NCI-H2227 (cell line): ENCODE measurements around the gene IQSEC3.
"Not testable (repeated sequence)": the region's sequence is repeated elsewhere in the genome, so short reads cannot be mapped to it uniquely, and the experiment has no call there.

Experiments used
- DNase-seq: peaks from one replicate; lab custom pipeline; 2025; ENCODE audit not compliant: unreplicated experiment; lab: John Stamatoyannopoulos, UW

Gene IQSEC3

DNA sequence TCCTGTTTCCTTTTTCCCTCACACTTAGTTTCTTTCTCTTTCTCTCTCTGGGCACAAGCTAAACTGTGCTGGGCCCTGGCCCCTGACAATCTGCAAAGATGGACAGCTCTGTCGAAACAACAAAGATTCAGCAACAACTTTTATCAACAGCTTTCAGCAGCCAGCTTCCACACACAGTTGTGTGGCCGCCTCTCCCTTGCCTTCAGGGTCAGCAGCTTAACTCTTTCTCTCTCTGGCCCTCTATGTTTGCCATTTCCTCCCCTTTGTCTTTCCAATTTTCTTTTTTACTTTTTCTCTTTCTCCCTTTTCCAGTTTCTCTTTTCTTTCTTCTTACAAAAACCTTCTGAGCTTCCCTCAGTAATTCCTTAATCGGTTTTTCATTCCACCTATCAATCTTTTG, 43.3 kb downstream of the IQSEC3 start:
- DNase-seq, result no peak

DNA sequence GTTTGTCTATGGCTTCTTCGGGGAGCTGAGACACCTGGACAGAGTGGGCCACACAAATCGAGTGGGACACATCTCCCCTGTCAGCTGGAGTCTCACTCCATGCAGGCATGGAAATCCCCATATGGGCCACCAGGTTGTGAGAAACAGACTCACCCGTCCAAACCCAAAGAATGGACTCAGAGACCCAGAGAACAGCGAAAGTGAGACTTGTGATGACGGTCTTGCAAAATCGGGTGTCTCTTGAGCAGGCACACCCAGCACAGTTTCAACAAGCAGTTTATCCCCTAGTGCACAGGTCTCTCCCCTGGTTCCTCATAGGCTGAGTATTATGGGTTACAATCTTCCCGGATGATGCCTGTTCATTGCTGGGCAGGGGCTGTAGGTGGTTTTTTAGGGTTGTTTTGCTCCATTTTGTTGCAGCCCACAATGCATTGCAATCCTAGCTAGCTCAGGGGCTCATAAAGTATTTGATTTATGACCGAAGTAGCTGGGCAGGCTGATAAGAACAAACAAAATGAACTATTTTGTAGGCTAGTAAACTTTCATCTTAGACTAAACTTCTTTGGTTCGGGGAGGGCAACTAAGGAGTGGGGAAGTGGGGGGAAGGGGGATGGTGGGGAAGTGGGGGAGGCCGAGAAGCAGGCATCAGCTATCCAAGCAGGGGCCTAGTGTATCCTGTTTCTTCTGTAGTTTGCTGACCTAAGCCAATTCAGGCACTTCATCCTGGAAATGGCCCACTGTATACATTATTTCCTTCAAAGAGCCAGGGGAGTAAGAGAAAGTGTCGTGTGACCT, 45.3 kb downstream of the IQSEC3 start:
- DNase-seq, result no peak

DNA sequence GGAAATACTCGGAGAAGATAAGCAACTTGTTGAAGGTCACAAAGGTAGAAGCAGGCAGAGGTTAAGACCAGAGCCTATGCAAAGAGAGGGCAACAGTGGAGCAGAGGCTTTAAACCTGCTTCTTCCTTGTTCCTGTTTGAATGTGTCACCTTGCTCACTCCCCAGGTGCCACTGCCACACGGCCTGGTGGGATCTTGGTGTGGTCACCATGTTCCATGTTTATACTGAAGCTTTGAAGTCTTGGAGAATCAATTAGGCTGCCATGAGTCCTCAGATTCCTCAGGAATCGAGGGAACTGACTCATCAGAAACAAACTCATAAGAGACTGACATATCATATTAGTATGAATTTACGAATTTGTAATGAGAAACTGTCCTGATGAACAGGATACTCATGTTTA, 46.8 kb downstream of the IQSEC3 start:
- no peak for DNase-seq

DNA sequence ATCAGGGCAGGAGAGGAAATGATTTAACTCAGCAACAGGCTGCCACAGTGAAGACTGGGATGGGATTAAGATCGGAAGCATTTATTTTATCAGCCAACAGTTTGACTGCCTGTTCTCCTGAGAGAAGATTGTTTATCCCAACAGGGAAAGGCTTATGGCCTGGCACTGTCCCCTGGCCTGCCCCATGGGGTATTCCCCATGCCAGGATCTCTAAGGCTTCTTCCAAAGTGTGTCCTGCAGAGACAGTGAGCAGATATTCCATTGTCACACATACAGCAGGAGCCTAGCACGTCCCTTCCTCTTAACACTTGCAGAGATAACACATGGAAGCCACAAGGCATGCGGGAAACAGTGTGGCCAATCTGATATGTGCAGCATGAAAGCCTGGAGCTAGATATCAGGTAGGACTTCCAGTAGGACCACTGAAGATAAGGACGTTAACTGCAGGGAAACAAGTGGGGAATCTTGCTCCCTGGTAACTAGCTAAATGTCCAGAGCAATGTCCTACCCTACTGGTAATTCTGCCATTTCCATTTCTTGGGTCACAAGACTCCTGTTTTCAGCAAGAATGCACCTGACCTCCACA, 48.2 kb downstream of the IQSEC3 start:
- no peak for DNase-seq

DNA sequence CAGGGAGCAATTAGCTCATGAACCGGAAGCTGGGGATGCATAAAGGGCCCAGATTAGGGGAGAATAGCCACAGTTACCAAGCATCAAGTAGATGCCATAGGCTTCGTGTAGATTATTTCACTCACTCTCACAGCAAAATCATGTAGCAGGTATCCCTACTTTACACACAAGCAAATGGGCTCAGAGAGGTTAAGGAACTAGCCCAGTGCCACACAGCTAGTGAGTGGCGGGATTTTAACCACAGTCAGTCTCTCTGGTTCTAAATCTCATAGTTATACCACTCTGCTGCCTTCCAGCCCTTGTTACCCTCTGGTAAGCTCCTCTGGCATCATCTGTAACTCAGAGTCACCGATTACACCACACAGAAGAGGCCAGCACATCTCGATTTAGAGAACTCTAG, 49.0 kb downstream of the IQSEC3 start:
- no peak for DNase-seq

DNA sequence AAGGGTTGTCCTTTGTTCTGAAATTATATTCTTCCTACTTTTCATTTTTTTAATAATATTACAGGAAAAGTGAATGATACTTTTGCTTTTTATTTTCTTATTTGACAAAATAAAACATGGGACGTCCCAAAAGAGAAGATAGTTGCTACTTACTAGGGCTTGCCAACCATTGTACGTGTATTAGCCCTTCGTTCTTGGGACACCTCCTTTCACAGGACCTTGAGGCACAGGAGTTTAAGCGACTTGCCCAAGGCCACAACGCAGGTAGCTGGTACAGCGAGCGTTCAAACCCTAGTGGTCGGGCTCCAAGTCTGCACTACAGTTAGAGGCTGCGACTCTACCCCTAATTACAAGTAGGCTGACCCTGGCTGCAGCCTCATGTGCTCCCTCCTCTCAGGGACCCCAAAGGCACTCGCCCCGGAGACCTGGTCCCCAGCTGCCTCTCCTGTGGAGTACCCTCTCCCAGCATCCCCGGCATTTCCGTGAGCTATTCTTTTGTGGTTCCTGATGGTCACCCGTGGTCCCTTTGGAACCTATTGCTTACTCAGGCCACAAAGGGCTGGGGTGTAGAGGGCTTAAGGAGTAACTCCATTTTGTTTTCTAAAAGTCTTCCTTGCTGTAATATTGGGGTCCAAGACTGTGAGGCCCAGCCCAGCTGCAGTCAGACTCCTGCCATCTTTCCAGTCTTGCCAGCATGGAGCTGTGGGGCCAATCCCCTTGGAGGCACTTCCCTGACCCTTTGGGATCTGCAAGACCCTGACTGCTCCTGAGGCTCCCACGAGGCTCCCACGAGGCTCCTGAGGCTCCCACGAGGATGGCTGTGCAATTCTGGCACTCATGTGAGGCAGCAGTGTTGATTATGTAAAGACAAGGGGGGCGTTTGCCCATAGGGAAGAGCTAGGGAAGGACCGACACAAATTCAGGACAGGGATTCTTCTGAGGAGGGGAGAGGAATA, 49.7 kb downstream of the IQSEC3 start:
- DNase-seq, result no peak

DNA sequence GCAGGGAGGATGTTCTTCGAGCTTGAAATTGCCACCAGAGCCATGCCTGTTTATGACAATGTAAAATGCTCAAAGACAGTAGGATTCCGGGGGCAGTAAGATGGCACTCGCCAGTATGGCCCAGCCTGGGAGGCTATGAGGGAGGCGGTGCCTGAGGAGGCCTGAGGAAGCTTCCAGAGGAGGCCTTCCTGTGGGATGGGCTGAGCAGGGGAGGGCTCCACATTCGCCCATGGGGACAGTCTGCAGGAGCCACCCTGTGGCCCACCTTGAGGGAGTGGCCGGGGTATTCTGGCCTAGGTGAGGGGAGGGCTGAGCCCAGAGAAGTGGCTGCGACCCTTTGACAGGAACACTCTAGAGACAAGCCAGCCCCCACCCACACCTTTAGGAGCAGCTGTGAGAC, 50.7 kb downstream of the IQSEC3 start:
- no peak for DNase-seq

DNA sequence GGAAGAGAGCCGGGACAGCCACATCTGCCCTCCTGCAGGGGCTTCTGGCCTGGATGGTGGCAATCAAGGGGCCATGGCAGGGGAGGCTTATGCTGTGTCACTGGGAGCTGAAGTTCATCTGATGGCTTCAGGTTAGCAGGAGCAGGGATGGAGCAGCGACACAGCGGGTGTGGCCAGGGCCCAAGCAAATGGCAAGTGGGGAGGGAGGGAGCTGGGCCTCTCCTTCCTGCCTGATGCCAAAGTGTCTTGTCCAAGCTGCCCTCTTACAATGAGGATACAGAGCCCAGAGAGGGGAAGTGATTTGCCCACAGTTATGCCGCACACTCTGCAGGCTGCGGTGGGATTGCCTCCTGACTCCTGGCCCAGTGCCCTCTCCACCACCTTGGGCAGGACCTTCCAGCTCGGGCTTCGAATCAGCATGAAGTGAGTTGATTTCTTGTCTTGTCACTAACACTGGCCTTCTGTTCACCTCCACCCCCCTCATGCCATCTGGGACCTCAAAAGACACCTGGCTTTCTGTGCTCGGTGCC, 51.3 kb downstream of the IQSEC3 start:
- DNase-seq, result no peak

DNA sequence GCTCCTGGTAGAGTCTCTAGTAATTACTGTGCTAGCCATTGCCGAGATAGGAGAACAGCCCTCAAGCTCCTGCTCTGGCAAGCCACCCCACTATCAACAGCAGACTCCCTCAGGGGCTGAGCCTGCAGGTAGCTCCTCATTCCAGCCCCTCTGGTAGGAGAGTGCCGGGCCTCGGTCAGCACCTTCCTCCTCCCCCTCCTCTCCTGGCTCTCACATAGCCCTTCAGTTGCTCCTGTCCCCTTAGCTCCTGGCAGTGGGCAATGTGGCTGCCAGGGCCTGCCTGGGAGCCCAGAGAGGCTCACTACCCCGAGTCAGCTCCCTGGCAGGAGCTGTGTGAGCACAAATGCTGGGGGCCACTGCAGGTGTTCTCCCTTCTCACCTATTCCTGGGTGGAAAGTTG, 52.0 kb downstream of the IQSEC3 start:
- no peak for DNase-seq

DNA sequence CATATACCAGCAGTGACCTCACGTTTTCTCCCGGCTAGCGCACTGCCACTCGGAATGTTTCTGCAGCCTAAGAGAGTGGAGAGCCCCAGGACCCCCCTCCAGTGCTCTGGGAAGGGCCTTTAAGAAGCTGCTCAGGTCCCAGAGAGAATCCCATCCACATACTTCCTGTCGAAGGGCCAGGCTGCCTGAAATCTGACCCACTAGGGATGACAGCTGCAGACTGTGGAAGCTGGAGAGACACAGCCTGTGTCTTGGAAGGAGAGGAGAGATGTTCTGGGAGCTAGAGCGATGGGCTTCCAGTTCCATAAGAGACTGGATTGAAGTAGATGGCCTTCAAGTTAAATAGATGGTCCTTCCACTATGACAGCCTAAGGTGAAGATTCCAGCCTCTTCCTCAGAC, 54.4 kb downstream of the IQSEC3 start:
- no peak for DNase-seq

DNA sequence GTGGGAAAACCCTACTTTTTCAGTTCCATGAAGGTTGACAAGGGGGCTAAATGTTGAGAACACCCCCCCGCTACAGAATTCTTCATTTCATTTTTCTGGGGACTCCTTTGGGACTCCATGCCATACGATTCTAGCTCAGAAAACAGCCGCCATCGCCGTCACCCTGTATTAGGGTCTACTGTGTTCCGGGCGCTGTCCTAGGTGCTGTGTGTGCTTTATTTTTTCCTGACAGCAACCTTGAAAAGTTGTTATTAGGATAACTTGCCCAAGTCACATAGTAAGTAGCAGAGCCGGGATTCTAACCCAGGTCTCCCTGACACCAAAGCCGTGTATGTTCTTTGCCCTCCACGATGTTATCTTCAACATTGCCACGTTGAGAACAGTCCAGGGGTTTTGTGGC, 55.1 kb downstream of the IQSEC3 start:
- DNase-seq, result no peak

DNA sequence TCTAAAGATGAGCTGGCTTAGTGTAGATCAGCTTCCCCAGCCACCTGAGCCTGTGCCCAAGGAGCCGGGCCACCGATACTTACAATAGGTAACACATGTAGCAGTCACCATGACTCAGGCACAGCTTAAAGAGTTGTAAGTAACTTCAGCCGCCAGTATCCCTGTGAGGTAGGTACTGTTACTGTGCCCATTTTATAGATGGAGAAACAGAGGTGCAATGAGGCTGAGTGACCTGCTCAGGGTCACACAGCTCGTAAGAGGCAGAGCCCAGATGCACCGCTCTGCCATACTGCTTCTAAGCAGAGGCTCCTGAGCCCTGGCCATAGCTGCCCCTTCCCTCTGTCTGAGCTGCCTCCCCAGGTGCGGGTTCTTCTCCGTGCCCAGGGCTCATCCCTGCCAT, 58.5 kb downstream of the IQSEC3 start:
- DNase-seq, result no peak

DNA sequence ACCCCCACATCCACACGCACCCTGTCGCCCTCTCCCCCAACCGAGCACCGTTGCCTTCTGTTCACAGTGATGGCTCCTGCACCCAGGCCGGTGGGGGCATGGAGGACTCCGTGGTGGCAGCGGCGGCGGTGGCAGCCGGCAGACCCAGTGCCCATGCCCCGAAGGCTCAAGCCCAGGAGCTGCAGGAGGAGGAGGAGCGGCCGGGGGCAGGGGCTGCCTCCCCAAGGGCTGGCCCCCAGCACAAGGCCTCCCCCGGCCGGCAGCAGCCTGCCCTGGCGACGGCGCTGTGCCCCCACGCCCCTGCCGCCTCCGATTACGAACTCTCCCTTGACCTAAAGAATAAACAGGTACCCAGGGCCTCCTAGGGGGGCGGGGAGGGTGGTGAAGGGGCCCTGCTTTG, 59.0 kb downstream of the IQSEC3 start:
- DNase-seq, result no peak

DNA sequence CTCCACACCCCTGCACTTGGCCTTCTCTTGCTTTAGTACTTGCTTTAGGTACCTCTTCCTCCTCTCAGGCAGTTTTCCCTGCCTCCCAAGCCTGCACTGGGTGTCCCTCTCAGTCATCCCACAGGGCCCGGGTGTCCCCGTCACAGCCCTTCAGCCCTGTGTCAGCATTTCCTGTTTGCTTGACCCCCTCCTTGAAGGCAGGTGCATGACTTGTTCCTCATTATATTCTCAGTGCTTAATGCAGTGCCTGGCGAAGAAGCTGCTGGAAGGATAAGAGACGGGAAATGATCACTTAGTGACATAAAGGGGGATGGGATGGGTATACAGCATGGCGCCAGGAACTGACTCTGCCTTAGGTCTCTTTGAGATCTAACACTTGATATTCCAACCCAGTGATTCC, 61.5 kb downstream of the IQSEC3 start:
- no peak for DNase-seq

DNA sequence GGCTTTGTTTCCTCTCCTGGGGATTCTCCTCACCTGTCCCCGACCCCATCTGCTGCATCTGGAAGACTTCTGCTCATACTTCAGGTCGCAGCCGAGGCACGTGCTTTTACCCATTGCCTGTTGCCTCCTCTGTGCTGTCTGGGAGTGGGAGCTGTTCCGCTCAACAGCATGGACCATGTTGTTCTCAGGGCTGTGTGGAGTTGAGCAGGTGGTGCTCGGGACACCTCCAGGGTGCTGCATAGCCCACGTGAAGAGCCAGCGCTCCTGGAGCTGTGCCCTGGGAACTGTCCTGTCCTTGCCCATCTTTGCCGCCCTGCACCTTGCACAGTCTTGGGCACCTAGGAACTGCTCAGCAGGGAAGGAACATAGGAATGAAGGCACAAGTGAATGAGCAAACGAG, 62.4 kb downstream of the IQSEC3 start:
- no peak for DNase-seq

DNA sequence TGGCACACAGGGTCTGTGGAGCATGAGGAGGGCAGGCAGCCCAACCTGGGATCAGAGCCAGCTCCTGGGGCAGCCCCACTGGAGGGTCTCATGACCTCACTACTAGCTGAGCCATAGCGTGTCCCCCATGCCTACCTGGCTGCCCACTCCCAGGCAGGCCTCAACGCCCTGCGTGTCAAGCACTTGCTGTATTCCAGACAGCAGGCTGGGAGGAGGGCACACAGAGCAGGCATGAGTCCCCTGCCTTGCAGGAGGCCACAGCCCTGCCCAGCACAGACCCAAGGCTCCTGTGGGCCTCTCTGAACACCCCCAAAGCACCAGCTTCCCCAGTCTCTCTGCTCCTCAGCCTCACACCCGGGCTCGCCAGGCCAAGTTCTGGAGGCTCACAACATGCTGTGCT, 64.0 kb downstream of the IQSEC3 start:
- DNase-seq, result no peak

DNA sequence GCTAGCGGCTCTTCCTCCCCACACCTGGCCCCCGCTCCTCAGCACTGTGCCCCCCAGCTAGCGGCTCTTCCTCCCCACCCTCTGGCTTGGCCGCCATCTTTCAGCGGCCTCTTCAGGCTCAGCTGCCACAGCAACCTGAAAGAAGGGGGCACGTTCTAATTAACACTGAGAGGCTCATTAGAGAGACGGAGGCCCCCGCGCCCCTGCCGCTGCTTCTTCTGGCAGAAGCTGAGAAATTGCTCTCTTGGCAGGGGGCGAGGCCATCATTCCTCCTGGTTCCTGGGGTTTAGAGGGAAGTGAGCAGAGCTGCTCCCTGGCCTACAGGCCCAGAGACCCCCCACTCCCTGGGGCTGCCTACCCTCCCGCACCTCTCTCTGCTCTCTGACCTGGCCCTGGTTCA, 64.4 kb downstream of the IQSEC3 start:
- DNase-seq, result no peak

DNA sequence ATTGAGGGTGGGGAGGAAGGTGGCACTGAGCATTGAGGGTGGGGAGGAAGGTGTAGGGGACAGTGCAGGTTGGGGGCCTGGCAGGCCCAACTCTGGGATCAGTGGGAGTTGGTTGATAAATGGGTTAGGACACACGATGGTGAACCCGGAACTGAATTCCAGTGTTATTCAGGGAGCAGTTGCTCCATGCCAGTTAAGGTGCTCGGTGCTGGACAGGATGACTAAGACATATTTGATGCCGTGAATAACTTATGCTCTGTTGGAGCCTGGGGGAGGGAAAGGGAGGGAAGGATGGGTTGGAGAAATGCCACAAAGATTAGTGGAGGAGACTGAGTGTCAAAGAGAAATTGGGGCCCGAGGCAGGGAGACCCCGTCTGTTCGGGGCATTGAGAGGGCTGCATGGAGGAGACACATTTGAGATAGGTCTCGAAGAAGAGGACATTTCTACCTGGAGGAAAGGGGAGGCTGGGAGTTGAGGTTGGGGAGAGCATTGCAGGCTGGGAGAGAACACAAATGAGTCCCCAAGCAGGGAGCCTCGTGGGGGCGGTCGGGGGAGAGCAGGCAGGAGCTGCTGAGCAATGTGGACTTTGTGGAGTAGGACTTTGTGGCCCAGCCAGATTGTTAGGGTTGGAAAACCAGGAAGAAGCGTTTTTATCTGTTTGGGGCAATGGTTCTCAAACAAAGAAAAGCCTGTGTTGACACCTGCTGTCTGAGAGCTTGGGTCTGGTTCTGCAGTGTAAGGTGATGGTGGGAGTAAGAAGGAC, 65.3 kb downstream of the IQSEC3 start:
- DNase-seq, result no peak

DNA sequence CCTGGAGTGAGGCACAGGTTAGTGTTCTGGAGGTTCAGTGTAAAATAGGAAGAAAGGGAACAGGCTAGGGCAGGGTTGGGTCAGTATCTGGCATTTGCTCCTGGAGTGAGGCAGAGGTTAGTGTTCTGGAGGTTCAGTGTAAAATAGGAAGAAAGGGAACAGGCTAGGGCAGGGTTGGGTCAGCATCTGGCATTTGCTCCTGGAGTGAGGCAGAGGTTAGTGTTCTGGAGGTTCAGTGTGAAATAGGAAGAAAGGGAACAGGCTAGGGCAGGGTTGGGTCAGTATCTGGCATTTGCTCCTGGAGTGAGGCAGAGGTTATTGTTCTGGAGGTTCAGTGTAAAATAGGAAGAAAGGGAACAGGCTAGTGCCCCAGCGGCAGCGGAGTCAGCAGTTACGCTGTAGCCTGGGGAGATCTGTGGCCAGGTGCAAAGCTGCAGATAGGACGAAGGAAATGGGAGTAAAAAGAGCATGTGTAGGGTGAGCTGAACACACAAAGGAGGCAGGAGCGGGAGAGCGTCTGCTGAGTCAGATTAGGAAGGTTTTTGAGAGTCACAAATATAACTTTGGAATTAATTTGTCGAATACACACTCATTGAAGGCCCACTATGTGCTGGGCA, 67.2 kb downstream of the IQSEC3 start:
- not testable (repeated sequence) for DNase-seq

DNA sequence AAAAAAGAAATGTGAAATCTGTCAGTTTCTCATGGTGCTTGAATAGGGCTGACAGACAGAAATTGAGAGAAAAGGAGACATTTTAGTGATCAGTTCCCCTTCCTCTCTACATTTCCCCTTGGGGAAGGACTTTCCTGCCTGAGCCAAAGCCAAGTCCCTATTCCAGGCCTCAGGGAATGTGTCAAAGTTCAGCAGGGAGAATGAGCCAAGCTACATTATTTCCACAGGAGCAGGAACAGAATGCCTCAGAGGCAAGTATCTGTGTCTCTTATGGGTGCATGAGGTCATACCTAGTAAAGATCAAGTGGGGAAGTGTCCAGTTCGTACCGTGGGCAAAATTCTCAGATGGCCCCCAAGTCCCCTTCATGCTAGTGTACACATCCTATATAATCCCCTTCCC, 68.6 kb downstream of the IQSEC3 start:
- no peak for DNase-seq
